ENCODE measurements around the gene NGF.

GRCh38 chr1:115336741-115337140, 1.3 kb downstream of the NGF start:
- TF ChIP-seq CTCF (conservative IDR thresholded peaks at IDR 0.05; ENCODE audit: low read depth, low read length) (no peak), EZH2 (IDR thresholded peaks at IDR 0.05; ENCODE audit: borderline replicate concordance, low read depth, low read length, poor library complexity, severe bottlenecking) (no peak)

All from A673 (cell line).